Karpas-422 (cell line): ENCODE measurements around the gene MUC12. TPM values are rescaled to one million over a fixed set of nuclear protein-coding genes. Genes with fewer than 3 reads are reported as not detected.

Source experiments
- DNase-seq: peaks from one replicate; pipeline ENCODE4 v3.0.0-alpha.2; 2015
- H2AFZ ChIP-seq: fragments of 200-600 bp; sonication (generic); 2 replicates; pipeline ENCODE4 v1.6.1; 2014; ENCODE audit warnings: antibody characterized with exemption, low read length, mixed read lengths
- H3K27ac ChIP-seq: fragments of 200-600 bp; sonication (generic); 2 replicates; pipeline ENCODE4 v1.5.1; 2014; ENCODE audit warnings: mild to moderate bottlenecking, low read length, moderate library complexity
- H3K27me3 ChIP-seq: fragments of 200-600 bp; sonication (generic); 2 replicates; pipeline ENCODE4 v1.6.1; 2014; ENCODE audit warnings: low read length, mixed read lengths
- H3K36me3 ChIP-seq: fragments of 200-600 bp; sonication (generic); 2 replicates; pipeline ENCODE4 v1.6.1; 2014; ENCODE audit warnings: low read length, mixed read lengths; ENCODE audit not compliant: insufficient read depth
- H3K4me1 ChIP-seq: fragments of 200-600 bp; sonication (generic); 2 replicates; pipeline ENCODE4 v1.6.1; 2014; ENCODE audit warnings: mild to moderate bottlenecking, low read length, mixed read lengths
- H3K4me2 ChIP-seq: fragments of 200-600 bp; sonication (generic); 2 replicates; pipeline ENCODE4 v1.6.1; 2014; ENCODE audit warnings: low read length, low read depth, mild to moderate bottlenecking; ENCODE audit not compliant: poor library complexity, severe bottlenecking
- H3K4me3 ChIP-seq: fragments of 200-600 bp; sonication (generic); 2 replicates; pipeline ENCODE4 v1.5.1; 2014; ENCODE audit warnings: mild to moderate bottlenecking, antibody characterized with exemption, low read length, mixed read lengths
- H3K79me2 ChIP-seq: fragments of 200-600 bp; sonication (generic); 2 replicates; pipeline ENCODE4 v1.6.1; 2014; ENCODE audit warnings: mild to moderate bottlenecking, low read length, mixed read lengths
- H3K9ac ChIP-seq: fragments of 200-600 bp; sonication (generic); 2 replicates; pipeline ENCODE4 v1.6.0; 2014; ENCODE audit warnings: low read length
- H3K9me2 ChIP-seq: fragments of 200-600 bp; sonication (generic), shearing (Covaris generic); replicated peaks from 2 replicates; pipeline ENCODE4 v1.6.0; 2014; ENCODE audit warnings: mild to moderate bottlenecking, low read length, moderate library complexity; ENCODE audit not compliant: insufficient read depth
- H3K9me3 ChIP-seq: fragments of 300-700, 200-600 bp; sonication (generic); 2 replicates; pipeline ENCODE4 v1.6.1; 2014; ENCODE audit warnings: low read length, mixed read lengths
- H4K20me1 ChIP-seq: fragments of 200-600 bp; sonication (generic); 2 replicates; pipeline ENCODE4 v1.6.1; 2014; ENCODE audit warnings: mild to moderate bottlenecking, antibody characterized with exemption, low read length, low read depth; ENCODE audit not compliant: insufficient read depth
- small RNA-seq: library from RNA; depleted of rRNA; stranded (forward); fragments of <200 nt; gene quantifications from one replicate; pipeline ENCODE3, GENCODE V24; 2014
- total RNA-seq: library from RNA; depleted of rRNA; stranded (reverse); fragments of >200 nt; shearing (Covaris generic); gene quantifications from 2 replicates; pipeline ENCODE4 v1.2.3, GENCODE V29; 2014; ENCODE audit warnings: low replicate concordance; rRNA removed

Gene MUC12
- total RNA-seq, 1 experiment from 2014 or later = not detected

DNA sequence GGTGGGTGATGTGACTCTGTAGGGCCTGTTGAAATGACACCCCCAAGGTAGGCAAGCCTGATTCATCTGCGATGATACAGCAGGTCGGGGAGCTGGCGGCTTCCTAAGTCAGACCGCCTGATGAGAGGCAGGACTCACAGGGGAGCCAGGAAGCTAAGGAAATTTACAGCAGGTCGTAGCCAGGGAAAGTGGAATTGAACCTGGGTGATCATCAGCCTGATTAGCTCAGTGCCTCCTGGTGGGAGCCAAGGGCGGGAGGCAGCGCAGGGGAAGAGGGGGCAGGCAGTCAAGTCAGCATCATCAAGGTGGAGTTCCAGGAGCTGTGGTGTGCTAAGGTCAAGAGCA is 97.4 kb downstream of the MUC12 start:
- H3K4me2 ChIP-seq = no peak overlapping the region
- no peaks in the 10 kb centered on the region for H4K20me1 ChIP-seq
- no peak overlapping the region for H3K4me3 ChIP-seq
- no peaks in the 10 kb centered on the region for H3K36me3 ChIP-seq
- H3K4me1 ChIP-seq = no peaks in the 10 kb centered on the region
- no peaks in the 10 kb centered on the region for H3K27me3 ChIP-seq
- H3K9me2 ChIP-seq = no peaks in the 10 kb centered on the region
- no peak overlapping the region for H3K27ac ChIP-seq
- H3K9ac ChIP-seq = no peak overlapping the region
- no peaks in the 10 kb centered on the region for H3K9me3 ChIP-seq
- no peak overlapping the region for H2AFZ ChIP-seq
- H3K79me2 ChIP-seq = no peaks in the 10 kb centered on the region
- no peak for DNase-seq

DNA sequence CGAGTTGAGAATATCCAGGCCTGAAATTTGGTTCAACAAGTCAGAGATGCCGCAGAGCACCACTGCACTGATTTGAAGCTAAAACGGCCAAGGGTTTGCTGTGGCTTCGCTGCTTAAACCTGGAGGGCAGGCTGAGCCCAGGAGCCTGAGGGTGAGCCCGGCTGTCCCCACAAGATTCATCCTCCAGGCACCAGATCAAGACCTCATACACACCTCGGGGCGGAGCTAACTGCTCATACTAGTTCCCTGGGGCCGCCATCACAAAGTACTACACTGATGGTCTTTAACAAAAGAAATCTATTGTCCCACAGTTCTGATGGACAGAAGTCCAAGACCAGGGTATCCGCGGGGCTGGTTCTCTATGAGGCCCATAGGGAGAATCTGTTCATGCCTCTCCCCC is 99.0 kb downstream of the MUC12 start:
- Histone ChIP-seq H2AFZ (no peak overlapping the region), H4K20me1 (no peaks in the 10 kb centered on the region), H3K27ac (no peak overlapping the region), H3K9me2 (no peaks in the 10 kb centered on the region), H3K9ac (no peak overlapping the region), H3K36me3 (no peaks in the 10 kb centered on the region), H3K79me2 (no peaks in the 10 kb centered on the region), H3K4me2 (no peak overlapping the region), H3K4me3 (no peak overlapping the region), H3K9me3 (no peaks in the 10 kb centered on the region), H3K27me3 (no peaks in the 10 kb centered on the region), H3K4me1 (no peaks in the 10 kb centered on the region)
- DNase-seq = no peak

Small RNA genes lying within 50 kb of the gene (small RNA-seq; reads per million reads assigned to genes)
- not detected for gene RPS29P15

Other genes starting within 250 kb of the MUC12 start
- not detected in 2 replicates for gene EPO, start 249.1 kb upstream of the MUC12 start, total RNA-seq
- gene ZAN, start 236.0 kb upstream of the MUC12 start, total RNA-seq = not detected in 2 replicates
- gene EPHB4, start 142.0 kb upstream of the MUC12 start, total RNA-seq = 9.3 and 21.6 TPM in 2 replicates
- gene SLC12A9, start 116.9 kb upstream of the MUC12 start, total RNA-seq = 21.0 and 33.9 TPM in 2 replicates
- gene TRIP6, start 102.2 kb upstream of the MUC12 start, total RNA-seq = 19.5 and 30.5 TPM in 2 replicates
- 65.8 and 103 TPM in 2 replicates for gene SRRT, start 94.5 kb upstream of the MUC12 start, total RNA-seq
- gene UFSP1, start 79.8 kb upstream of the MUC12 start, total RNA-seq = 3.3 and 17.2 TPM in 2 replicates
- not detected in 2 replicates for gene ACHE, start 73.7 kb upstream of the MUC12 start, total RNA-seq
- gene MUC3A, start 20.0 kb upstream of the MUC12 start, total RNA-seq = not detected in 2 replicates
- not detected in 2 replicates for gene MUC17, start 50.5 kb downstream of the MUC12 start, total RNA-seq
- gene TRIM56, start 115.9 kb downstream of the MUC12 start, total RNA-seq = 8.1 and 14.0 TPM in 2 replicates
- not detected in 2 replicates for gene SERPINE1, start 157.5 kb downstream of the MUC12 start, total RNA-seq
- 150 and 256 TPM in 2 replicates for gene AP1S1, start 184.9 kb downstream of the MUC12 start, total RNA-seq
- 0.86 and 1.4 TPM in 2 replicates for gene VGF, start 196.0 kb downstream of the MUC12 start, total RNA-seq
- gene NAT16, start 210.7 kb downstream of the MUC12 start, total RNA-seq = not detected in 2 replicates
- not detected in 2 replicates for gene MOGAT3, start 231.5 kb downstream of the MUC12 start, total RNA-seq
- gene PLOD3, start 248.0 kb downstream of the MUC12 start, total RNA-seq = 11.1 and 20.5 TPM in 2 replicates
- 50.9 and 116 TPM in 2 replicates for gene ZNHIT1, start 248.6 kb downstream of the MUC12 start, total RNA-seq